ENCODE data around the gene PPIA. TPM values are rescaled to one million over a fixed set of nuclear protein-coding genes. Genes with fewer than 3 reads are reported as not detected.

The PPIA gene
- polyA plus RNA-seq, 4 donors, result 1,389 to 4,480 (median 2,811) TPM

DNA sequence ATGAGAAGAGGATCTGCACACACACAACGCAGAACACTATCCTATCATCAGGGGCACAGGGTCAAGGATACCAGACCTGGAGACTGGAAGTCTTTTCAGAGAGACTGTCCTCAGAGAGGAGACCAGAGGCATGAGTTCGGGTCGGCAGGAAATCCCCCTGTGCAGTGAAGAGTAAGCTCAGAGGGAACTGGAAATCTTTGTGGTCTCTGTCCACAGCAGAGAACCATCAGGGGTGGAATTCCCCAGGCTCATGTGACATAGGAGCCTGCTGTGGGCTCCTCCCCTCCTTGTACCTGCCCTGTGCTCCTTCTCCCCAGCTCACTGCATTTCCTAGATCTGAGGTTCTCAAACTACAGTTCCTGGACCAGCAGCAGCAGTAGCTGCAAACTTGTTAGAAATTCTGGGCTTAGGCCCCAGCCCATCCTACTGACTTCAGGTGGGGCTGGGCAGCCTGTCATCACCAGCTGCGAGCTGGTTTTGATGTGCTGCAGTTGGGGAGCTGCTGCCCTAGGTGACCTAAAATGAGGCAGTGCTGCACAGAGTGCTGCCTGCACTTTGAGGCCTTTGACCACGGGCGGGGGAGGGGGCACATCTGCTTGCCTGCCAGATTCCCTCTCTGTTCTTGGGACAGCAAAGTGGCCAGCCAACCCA is 45.4 kb upstream of the PPIA start:
- WGBS, 3 donors, result 23 to 35% (median 28%) methylated on average over 6 of the region's 6 CpGs
- Histone ChIP-seq H3K4me1 (ENCODE audit: control insufficient read depth in 3 of 3, insufficient read depth in 2 of 3, low read depth in 1 of 3, low read length in 2 of 3) (peaks cover 5 to 25% (median 9%) of the 10 kb centered on the region in 3 donors), H3K36me3 (ENCODE audit: control insufficient read depth in 3 of 3, insufficient read depth in 2 of 3, low read depth in 1 of 3, low read length in 3 of 3) (peaks cover 0 to 35% (median 0%) of the 10 kb centered on the region in 3 donors), H3K27me3 (ENCODE audit: control insufficient read depth in 3 of 3, insufficient read depth in 3 of 3, low read length in 3 of 3) (no peaks in the 10 kb centered on the region), H3K9me3 (ENCODE audit: control insufficient read depth in 2 of 2, insufficient read depth in 1 of 2, low read depth in 1 of 2, low read length in 1 of 2) (no peaks in the 10 kb centered on the region), H3K27ac (ENCODE audit: low read depth in 1 of 3, low read length in 2 of 3) (peak overlapping the region; percentile 24 to 73 (median 65)), H3K4me3 (ENCODE audit: low read depth in 1 of 3, low read length in 3 of 3) (peak overlapping the region in 1 of 3 donors; percentile 86)
- FAIRE-seq (no peak), DNase-seq (peak; percentile 30 to 62)

GRCh38 chr7:44752822-44753221 is 43.7 kb upstream of the PPIA start:
- DNase-seq (no peak), FAIRE-seq (no peak)
- peaks cover 5 to 23% (median 9%) of the 10 kb centered on the region in 3 donors for H3K4me1 ChIP-seq (ENCODE audit: control insufficient read depth in 3 of 3, insufficient read depth in 2 of 3, low read depth in 1 of 3, low read length in 2 of 3)
- WGBS, 3 donors, result 94 to 97% (median 97%) methylated on average over 2 of the region's 2 CpGs
- H3K9me3 ChIP-seq (ENCODE audit: control insufficient read depth in 2 of 2, insufficient read depth in 1 of 2, low read depth in 1 of 2, low read length in 1 of 2), result no peaks in the 10 kb centered on the region
- no peak overlapping the region for H3K27ac ChIP-seq (ENCODE audit: low read depth in 1 of 3, low read length in 2 of 3)
- H3K27me3 ChIP-seq (ENCODE audit: control insufficient read depth in 3 of 3, insufficient read depth in 3 of 3, low read length in 3 of 3), result no peaks in the 10 kb centered on the region
- peaks cover 0 to 52% (median 8%) of the 10 kb centered on the region in 3 donors for H3K36me3 ChIP-seq (ENCODE audit: control insufficient read depth in 3 of 3, insufficient read depth in 2 of 3, low read depth in 1 of 3, low read length in 3 of 3)
- H3K4me3 ChIP-seq (ENCODE audit: low read depth in 1 of 3, low read length in 3 of 3), result no peak overlapping the region

DNA sequence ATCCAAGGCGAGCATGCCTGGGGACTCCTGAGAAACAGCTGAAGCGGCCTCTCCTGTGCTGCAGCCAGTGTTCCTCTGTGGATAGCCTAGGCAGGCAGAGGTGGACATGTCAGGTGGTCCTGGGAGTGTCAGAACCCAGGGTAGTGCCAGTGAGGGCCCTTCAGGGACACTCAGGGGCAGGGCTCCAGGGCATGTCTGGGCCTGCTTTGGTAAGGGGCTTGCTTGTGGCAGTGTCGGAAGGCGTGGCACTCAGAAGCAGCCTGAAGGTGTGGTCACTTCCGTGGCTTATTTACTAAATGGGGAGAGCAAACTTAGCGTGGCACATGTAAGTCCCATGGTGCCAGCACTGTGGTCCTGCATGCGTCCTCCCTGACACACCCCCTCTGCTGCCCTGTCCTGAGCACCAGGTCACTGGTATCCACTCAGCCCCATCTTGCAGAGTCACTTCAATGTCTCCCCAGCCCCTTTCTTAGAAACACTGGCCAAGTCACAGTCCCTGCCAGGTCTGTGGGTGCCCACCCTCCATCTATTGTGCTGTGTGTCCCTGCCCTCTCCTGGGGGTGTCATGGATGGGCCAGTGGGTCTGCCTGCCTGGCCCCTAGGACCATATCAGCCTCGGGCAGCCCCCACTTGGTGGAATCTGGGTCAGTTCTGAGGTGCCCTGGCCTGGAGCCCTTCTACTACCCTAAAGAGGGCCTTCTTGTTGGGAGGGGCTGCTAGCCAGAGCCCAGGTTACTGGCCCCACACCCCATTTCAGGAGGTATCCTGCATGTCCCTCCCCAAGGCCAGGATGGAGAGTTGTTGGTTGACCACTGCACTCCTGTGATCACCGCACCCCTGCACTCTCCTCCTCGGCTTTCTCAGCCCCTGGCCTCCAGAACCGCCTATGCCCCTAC is 41.4 kb upstream of the PPIA start:
- H3K27me3 ChIP-seq (ENCODE audit: control insufficient read depth in 3 of 3, insufficient read depth in 3 of 3, low read length in 3 of 3), result no peaks in the 10 kb centered on the region
- H3K9me3 ChIP-seq (ENCODE audit: control insufficient read depth in 2 of 2, insufficient read depth in 1 of 2, low read depth in 1 of 2, low read length in 1 of 2), result no peaks in the 10 kb centered on the region
- peaks cover 0 to 69% (median 14%) of the 10 kb centered on the region in 3 donors for H3K36me3 ChIP-seq (ENCODE audit: control insufficient read depth in 3 of 3, insufficient read depth in 2 of 3, low read depth in 1 of 3, low read length in 3 of 3)
- no peak for DNase-seq
- FAIRE-seq, result no peak
- H3K4me1 ChIP-seq (ENCODE audit: control insufficient read depth in 3 of 3, insufficient read depth in 2 of 3, low read depth in 1 of 3, low read length in 2 of 3), result peaks cover 5 to 19% (median 8%) of the 10 kb centered on the region in 3 donors
- H3K27ac ChIP-seq (ENCODE audit: low read depth in 1 of 3, low read length in 2 of 3), result no peak overlapping the region
- no peak overlapping the region for H3K4me3 ChIP-seq (ENCODE audit: low read depth in 1 of 3, low read length in 3 of 3)
- WGBS, 3 donors, result 75 to 87% (median 86%) methylated on average over 11 of the region's 11 CpGs

- 77 to 83% (median 80%) methylated on average over 17 of the region's 17 CpGs for WGBS, 3 donors
- FAIRE-seq, result no peak
- Histone ChIP-seq H3K27ac (ENCODE audit: low read depth in 1 of 3, low read length in 2 of 3) (no peak overlapping the region), H3K9me3 (ENCODE audit: control insufficient read depth in 2 of 2, insufficient read depth in 1 of 2, low read depth in 1 of 2, low read length in 1 of 2) (no peaks in the 10 kb centered on the region), H3K36me3 (ENCODE audit: control insufficient read depth in 3 of 3, insufficient read depth in 2 of 3, low read depth in 1 of 3, low read length in 3 of 3) (peaks cover 3 to 70% (median 14%) of the 10 kb centered on the region in 3 donors), H3K4me1 (ENCODE audit: control insufficient read depth in 3 of 3, insufficient read depth in 2 of 3, low read depth in 1 of 3, low read length in 2 of 3) (peaks cover 0 to 9% (median 0%) of the 10 kb centered on the region in 3 donors), H3K27me3 (ENCODE audit: control insufficient read depth in 3 of 3, insufficient read depth in 3 of 3, low read length in 3 of 3) (no peaks in the 10 kb centered on the region), H3K4me3 (ENCODE audit: low read depth in 1 of 3, low read length in 3 of 3) (no peak overlapping the region)
- DNase-seq, result no peak
These were observed 40.5 kb upstream of the PPIA start for GRCh38 chr7:44755698-44756627.

GRCh38 chr7:44756904-44757303 is 39.6 kb upstream of the PPIA start:
- WGBS, 3 donors, result 89 to 90% (median 90%) methylated on average over 12 of the region's 12 CpGs
- Histone ChIP-seq H3K36me3 (ENCODE audit: control insufficient read depth in 3 of 3, insufficient read depth in 2 of 3, low read depth in 1 of 3, low read length in 3 of 3) (peaks cover 9 to 71% (median 14%) of the 10 kb centered on the region in 3 donors), H3K27me3 (ENCODE audit: control insufficient read depth in 3 of 3, insufficient read depth in 3 of 3, low read length in 3 of 3) (no peaks in the 10 kb centered on the region), H3K4me3 (ENCODE audit: low read depth in 1 of 3, low read length in 3 of 3) (no peak overlapping the region), H3K4me1 (ENCODE audit: control insufficient read depth in 3 of 3, insufficient read depth in 2 of 3, low read depth in 1 of 3, low read length in 2 of 3) (peaks cover 0 to under 1% (median 0%) of the 10 kb centered on the region in 3 donors), H3K27ac (ENCODE audit: low read depth in 1 of 3, low read length in 2 of 3) (no peak overlapping the region), H3K9me3 (ENCODE audit: control insufficient read depth in 2 of 2, insufficient read depth in 1 of 2, low read depth in 1 of 2, low read length in 1 of 2) (no peaks in the 10 kb centered on the region)
- no peak for DNase-seq
- no peak for FAIRE-seq

DNA sequence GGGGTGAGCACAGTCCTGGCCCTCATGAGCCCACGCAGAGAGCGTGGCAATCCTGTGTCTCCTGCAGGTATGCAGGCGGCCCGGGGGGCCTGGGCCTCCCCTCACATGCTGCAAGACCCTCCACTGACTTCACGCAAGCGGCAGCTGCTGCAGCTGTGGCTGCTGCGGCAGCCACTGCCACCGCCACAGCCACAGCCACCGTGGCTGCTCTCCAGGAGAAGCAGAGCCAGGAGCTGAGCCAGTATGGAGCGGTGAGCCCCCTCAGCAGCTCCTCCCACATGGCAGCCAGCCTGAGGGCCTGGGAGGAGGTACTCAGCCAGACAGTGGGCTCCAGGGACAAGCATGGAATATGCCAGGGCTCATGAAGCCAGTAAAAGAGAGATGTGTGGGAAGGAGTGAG is 39.2 kb upstream of the PPIA start:
- no peak for DNase-seq
- no peaks in the 10 kb centered on the region for H3K4me1 ChIP-seq (ENCODE audit: control insufficient read depth in 3 of 3, insufficient read depth in 2 of 3, low read depth in 1 of 3, low read length in 2 of 3)
- peaks cover 11 to 75% (median 14%) of the 10 kb centered on the region in 3 donors for H3K36me3 ChIP-seq (ENCODE audit: control insufficient read depth in 3 of 3, insufficient read depth in 2 of 3, low read depth in 1 of 3, low read length in 3 of 3)

DNA sequence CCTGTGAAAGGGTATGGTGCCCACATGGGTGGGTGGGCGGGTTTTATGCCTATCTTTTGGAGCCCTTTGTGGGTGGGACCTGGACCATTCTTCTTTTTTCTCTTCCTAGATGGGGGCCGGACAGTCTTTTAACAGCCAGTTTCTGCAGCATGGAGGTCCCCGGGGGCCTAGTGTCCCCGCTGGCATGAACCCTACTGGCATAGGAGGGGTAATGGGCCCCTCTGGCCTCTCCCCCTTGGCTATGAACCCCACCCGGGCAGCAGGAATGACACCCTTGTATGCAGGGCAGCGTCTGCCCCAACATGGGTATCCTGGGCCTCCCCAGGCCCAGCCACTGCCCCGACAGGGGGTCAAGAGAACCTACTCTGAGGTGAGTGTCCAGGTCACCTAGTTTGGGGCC is 38.7 kb upstream of the PPIA start:
- Histone ChIP-seq H3K27me3 (ENCODE audit: control insufficient read depth in 3 of 3, insufficient read depth in 3 of 3, low read length in 3 of 3) (no peaks in the 10 kb centered on the region), H3K4me1 (ENCODE audit: control insufficient read depth in 3 of 3, insufficient read depth in 2 of 3, low read depth in 1 of 3, low read length in 2 of 3) (no peaks in the 10 kb centered on the region), H3K4me3 (ENCODE audit: low read depth in 1 of 3, low read length in 3 of 3) (no peak overlapping the region), H3K9me3 (ENCODE audit: control insufficient read depth in 2 of 2, insufficient read depth in 1 of 2, low read depth in 1 of 2, low read length in 1 of 2) (no peaks in the 10 kb centered on the region), H3K27ac (ENCODE audit: low read depth in 1 of 3, low read length in 2 of 3) (no peak overlapping the region), H3K36me3 (ENCODE audit: control insufficient read depth in 3 of 3, insufficient read depth in 2 of 3, low read depth in 1 of 3, low read length in 3 of 3) (peaks cover 13 to 80% (median 14%) of the 10 kb centered on the region in 3 donors)
- 93 to 100% (median 93%) methylated on average over 6 to 7 of the region's 7 CpGs for WGBS, 3 donors
- FAIRE-seq (no peak), DNase-seq (no peak)

More for the DNA sequence above, 39.2 kb upstream of the PPIA start:
- FAIRE-seq, result no peak
- no peak overlapping the region for H3K4me3 ChIP-seq (ENCODE audit: low read depth in 1 of 3, low read length in 3 of 3)
- H3K27ac ChIP-seq (ENCODE audit: low read depth in 1 of 3, low read length in 2 of 3), result no peak overlapping the region
- H3K27me3 ChIP-seq (ENCODE audit: control insufficient read depth in 3 of 3, insufficient read depth in 3 of 3, low read length in 3 of 3), result no peaks in the 10 kb centered on the region
- no peaks in the 10 kb centered on the region for H3K9me3 ChIP-seq (ENCODE audit: control insufficient read depth in 2 of 2, insufficient read depth in 1 of 2, low read depth in 1 of 2, low read length in 1 of 2)
- WGBS, 3 donors, result 67 to 82% (median 80%) methylated on average over 7 to 10 of the region's 10 CpGs

DNA sequence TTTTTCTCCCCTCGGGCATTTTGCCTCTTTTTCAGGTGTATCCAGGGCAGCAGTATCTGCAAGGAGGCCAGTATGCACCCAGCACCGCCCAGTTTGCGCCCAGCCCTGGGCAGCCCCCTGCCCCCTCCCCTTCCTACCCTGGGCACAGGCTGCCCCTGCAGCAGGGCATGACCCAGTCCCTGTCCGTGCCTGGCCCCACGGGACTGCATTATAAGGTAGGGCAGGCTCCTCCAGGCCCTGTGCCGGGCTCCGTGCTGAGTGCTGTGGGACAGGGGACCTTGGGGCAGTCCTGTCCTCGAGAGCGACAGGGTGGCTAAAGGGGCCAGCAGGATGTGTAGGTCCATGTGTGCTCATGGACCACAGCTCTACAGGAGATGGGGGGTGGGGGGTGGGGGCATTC is 37.2 kb upstream of the PPIA start:
- no peak overlapping the region for H3K27ac ChIP-seq (ENCODE audit: low read depth in 1 of 3, low read length in 2 of 3)
- H3K4me1 ChIP-seq (ENCODE audit: control insufficient read depth in 3 of 3, insufficient read depth in 2 of 3, low read depth in 1 of 3, low read length in 2 of 3), result no peaks in the 10 kb centered on the region
- H3K36me3 ChIP-seq (ENCODE audit: control insufficient read depth in 3 of 3, insufficient read depth in 2 of 3, low read depth in 1 of 3, low read length in 3 of 3), result peaks cover 20 to 92% (median 25%) of the 10 kb centered on the region in 3 donors
- H3K9me3 ChIP-seq (ENCODE audit: control insufficient read depth in 2 of 2, insufficient read depth in 1 of 2, low read depth in 1 of 2, low read length in 1 of 2), result no peaks in the 10 kb centered on the region
- 87 to 94% (median 92%) methylated on average over 9 of the region's 9 CpGs for WGBS, 3 donors
- DNase-seq, result no peak
- no peak overlapping the region for H3K4me3 ChIP-seq (ENCODE audit: low read depth in 1 of 3, low read length in 3 of 3)
- FAIRE-seq, result no peak
- no peaks in the 10 kb centered on the region for H3K27me3 ChIP-seq (ENCODE audit: control insufficient read depth in 3 of 3, insufficient read depth in 3 of 3, low read length in 3 of 3)

Measured in small intestine (tissue), 7 donors.